ENCODE measurements around the gene KDM4B.

GRCh38 chr19:5063873-5064645 lies 95.1 kb downstream of the KDM4B start:
- TF ChIP-seq CTCF (IDR thresholded peaks at IDR 0.05; ENCODE audit: low read depth, low read length, poor library complexity, severe bottlenecking) (no peak), EZH2phosphoT487 (IDR thresholded peaks at IDR 0.05; ENCODE audit: borderline replicate concordance, low read length) (no peak)
